ENCODE data around the gene RHD. TPM values are rescaled to one million over a fixed set of nuclear protein-coding genes. Genes with fewer than 3 reads are reported as not detected.
"Not testable (repeated sequence)": the region's sequence is repeated elsewhere in the genome, so short reads cannot be mapped to it uniquely, and the experiment has no call there.

The RHD gene
- 0.16 TPM for total RNA-seq

DNA sequence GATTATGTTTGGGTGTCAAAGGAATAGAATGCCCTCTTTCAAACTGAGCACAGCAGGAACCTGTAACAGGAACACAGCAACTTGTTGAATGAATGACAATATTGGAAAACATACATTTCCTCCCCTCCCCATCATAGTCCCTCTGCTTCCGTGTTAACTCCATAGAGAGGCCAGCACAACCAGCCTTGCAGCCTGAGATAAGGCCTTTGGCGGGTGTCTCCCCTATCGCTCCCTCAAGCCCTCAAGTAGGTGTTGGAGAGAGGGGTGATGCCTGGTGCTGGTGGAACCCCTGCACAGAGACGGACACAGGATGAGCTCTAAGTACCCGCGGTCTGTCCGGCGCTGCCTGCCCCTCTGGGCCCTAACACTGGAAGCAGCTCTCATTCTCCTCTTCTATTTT is at the start of gene RHD:
Gene RHD, plus strand, starts transcription at position 272 of the 400 bp plus-strand sequence. Its CDS starts 39 bp downstream, at position 311.
- DNase-seq = not testable (repeated sequence)

GRCh38 chr1:25222606-25223005 is 49.7 kb upstream of the RHD start:
- DNase-seq = no peak

DNA sequence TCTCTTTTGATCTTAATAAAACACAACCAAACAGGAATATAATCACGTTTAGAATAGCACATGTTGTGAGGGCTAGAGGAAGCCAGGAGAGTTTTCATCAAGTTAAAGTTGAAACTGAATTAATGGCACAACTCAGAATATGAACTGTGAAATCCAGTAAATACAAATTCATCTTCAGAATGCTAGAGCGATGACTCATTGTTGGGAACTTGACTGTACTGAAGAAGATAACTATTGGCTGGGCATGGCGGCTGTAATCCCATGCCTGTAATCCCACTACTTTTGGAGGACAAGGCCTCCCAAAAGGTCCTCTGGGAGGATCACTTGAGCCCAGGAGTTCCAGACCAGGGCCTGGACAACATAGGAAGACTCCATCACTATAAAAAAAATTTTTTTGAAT is 48.8 kb upstream of the RHD start:
- DNase-seq = no peak

- DNase-seq = peak; percentile 88
Observed at GRCh38 chr1:25232027-25232865, 40.1 kb upstream of the RHD start, which contains the start of gene SYF2. Gene SYF2 (minus strand): TSS chr1:25232502. CDS start chr1:25232467, 35 bp downstream.

DNA sequence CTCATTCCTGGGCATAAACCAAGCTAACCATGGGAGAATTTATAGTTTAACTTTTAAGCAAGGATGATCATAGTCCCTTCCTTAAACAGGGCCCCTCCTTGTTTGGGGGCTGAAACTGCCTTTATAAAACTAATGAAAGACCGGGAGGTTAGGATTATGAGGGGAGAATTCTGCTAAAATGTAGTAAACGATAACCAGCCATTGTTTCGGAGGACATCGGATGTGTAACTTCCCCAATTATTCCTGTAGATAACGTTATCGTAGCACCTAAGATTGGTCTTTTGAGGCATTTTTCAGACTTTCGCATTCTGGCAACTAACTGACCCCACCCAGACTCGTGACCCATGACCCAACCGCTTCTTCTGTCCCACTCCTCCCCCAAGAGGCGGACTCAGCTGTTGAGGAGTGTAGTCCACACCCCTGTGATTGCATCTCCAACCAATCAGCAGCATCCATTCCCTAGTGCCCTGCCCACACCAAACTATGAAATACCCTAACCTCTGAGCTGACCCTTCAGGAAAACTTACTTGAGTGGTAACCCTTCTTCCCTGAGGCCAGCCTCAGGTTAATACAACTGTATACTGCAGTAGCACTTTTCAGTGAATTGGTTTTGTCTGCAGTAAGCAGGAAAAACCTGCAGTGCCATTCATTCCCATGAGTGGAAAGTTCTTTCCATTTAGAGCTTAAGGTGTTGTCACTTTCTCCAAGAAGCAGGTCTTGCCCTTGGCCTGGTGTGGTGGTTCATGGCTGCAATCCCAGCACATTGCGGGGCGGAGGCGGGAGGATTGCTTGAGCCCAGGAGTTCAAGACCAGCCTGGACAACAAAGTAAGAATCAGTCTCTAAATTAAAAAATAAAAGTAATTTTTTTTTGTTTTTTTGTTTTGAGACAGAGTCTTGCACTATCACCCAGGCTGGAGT is 39.2 kb upstream of the RHD start:
- DNase-seq = peak; percentile 71

GRCh38 chr1:25235411-25235810 is 36.9 kb upstream of the RHD start:
- not testable (repeated sequence) for DNase-seq

DNA sequence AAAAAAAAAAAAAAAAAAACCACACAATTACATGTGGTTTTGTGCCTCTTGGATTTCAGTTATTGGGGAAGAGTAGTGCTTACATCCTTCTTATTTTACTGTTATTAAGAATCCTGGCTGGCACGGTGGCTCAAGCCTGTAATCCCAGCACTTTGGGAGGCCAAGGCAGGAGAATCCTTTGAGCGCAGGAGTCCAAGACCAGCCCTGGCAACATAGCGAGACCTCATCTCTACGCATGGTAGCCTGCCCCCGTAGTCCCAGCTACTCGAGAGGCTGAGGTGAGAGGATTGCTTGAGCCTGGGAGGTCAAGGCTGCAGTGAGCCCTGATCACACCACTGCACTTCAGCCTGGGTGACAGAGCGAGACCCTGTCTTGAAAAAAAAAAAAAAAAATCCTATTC is 36.0 kb upstream of the RHD start:
- DNase-seq = not testable (repeated sequence)

DNA sequence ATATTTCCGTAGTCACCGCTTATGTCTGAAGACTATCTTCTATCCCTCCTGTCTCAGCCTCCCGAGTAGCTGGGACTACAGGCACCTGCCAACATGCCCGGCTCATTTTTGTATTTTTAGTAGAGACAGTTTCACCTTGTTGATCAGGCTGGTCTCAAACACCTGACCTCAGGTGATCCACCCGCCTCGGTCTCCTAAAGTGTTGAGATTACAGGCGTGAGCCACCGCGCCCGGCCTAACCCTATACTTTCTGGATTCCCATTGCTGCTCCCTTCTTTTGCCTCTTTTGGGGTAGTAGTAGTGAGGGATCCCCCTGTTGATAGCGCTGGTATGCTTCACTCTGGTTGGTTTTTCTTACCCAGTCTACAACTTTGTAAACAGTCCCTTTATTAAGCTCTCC is 34.3 kb upstream of the RHD start:
- DNase-seq = no peak

DNA sequence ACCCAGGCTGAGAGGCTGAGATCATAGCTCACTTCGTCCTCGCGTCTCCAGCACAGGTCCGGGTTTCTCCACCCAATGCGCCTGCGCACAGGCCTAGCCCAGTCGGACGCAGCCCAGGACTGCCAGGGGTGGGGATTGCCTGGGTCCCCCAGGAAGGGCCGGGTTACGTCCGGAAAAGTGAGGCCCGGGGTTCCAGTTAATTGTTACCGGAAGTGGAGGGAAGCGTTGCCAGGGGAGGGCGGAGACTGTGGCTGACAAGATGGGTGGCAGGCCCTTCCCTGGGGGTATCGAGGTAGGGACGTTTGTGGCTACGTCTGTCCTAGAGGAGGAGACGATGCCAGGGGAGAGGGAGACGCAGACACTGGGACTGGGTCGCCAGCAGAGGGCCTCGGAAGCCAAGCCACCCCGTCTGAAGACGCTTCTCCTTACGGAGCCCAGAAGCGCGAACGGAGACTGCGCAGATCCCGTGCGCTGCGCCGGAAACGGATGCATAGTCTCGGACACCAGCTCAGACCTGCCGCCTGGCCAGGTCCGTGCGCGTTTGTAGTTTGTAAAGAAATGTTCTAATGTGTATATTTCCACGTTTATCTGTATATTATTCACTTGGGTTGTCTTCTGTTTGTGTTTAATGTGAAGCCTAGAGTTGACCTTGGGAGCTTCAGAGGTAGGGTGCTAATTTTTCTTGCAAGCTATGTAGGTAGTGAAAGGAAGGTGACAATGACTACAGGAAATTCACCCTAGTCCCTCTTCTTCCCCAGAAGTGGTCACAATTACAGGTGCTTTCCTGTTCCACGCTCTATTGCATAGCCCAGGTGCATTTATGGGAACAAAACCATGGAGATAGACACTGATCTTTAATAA is 32.4 kb upstream of the RHD start:
- peak; percentile 83 for DNase-seq

- DNase-seq = no peak
Observed at GRCh38 chr1:25243907-25244306, 28.4 kb upstream of the RHD start.

GRCh38 chr1:25245393-25245792 is 26.9 kb upstream of the RHD start:
- DNase-seq = no peak

- no peak for DNase-seq
Observed at GRCh38 chr1:25245809-25246599, 26.3 kb upstream of the RHD start.

GRCh38 chr1:25246600-25247023 is 25.7 kb upstream of the RHD start:
- no peak for DNase-seq

GRCh38 chr1:25247024-25247828 is 25.1 kb upstream of the RHD start, which contains the start of gene RSRP1:
Gene RSRP1 (minus strand): TSS chr1:25247454. CDS start chr1:25246963, 491 bp downstream.
- peak; percentile 98 for DNase-seq

DNA sequence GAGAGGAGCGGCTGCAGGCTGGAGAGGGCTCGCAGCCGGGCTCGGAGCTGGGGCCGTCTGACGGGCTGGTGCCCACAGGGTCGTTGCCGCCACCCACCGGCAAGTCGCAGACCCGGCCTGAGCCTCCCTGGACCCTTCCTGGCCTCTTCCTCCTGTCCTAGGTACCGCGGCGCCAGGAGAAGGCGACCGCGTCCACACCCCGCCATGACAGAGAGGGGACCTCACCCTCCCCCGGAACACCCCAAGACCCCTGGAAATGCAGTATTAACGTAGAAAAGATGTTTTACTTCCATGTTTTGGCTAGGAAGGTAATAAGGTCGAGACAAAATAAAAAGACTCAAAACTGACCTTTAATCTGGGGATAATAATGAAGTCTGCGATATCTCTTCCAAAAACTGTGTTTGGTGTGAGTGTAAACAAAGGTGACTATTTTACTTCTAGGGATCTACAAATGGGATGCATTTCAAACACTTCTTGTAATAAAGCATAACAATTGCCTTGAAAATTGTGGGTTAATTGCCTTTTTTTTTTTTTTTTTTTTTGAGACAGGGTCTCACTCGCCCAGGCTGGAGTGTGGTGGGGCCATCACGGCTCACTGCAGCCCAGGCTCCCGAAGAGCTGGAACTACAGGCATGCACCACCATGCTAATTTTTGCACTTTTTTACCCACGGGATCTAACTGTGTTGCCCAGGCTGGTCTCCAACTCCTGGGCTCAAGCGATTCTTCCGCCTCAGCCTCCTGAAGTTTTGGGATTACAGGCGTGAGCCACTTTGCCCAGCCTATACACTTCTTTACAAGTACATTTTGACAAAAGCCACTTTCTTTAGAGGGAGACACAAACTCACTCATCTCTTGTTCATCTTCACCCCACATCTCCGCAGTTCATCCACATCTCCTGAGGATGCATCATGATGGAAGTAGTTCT is 24.2 kb upstream of the RHD start:
- no peak for DNase-seq

DNA sequence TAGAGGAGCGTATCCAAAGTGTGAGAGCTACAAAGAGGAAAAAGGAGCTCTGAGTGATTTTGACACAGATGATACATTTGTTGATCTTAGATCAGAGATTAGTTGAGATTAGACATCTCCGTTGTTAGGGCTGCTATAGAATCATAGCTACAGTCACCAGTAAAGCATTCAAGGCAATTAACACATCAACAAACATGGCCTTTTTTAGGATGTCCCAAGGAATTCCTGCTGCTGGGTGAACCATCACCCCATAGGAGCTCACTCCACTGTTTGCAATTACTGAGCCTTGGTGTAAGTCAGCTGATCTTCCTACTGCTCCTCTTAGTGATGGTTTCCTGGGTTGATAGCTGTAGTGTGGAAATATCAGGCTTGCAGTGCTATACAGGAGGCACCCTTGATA is 18.4 kb upstream of the RHD start:
- DNase-seq = no peak

- no peak for DNase-seq
Observed at GRCh38 chr1:25255706-25256577, 16.4 kb upstream of the RHD start.

- DNase-seq = no peak
Observed at GRCh38 chr1:25256578-25256965, 15.7 kb upstream of the RHD start.

All from occipital lobe (tissue), 2 donors.